ENCODE measurements around the gene GCKR.

GCKR gene

GRCh38 chr2:27471961-27472360, 24.7 kb upstream of the GCKR start:
- TF ChIP-seq CTCF (IDR thresholded peaks at IDR 0.05; ENCODE audit: unreplicated experiment in 3 of 3), result no peak
- Mint-ChIP-seq H3K36me3 (ENCODE audit: low read depth) (peaks cover 47% of the 10 kb centered on the region), H3K4me3 (no peak overlapping the region), H3K27me3 (ENCODE audit: low read depth) (no peaks in the 10 kb centered on the region), H3K9me3 (no peaks in the 10 kb centered on the region), H3K27ac (no peak overlapping the region), H3K4me1 (no peaks in the 10 kb centered on the region)

- Mint-ChIP-seq H3K27ac (no peak overlapping the region), H3K4me3 (peak overlapping the region in 2 of 3 experiments; percentile 1 to 55), H3K36me3 (ENCODE audit: low read depth) (peaks cover 35% of the 10 kb centered on the region), H3K4me1 (peaks cover 18% of the 10 kb centered on the region), H3K9me3 (no peaks in the 10 kb centered on the region), H3K27me3 (ENCODE audit: low read depth) (no peaks in the 10 kb centered on the region)
- no peak for TF ChIP-seq CTCF (IDR thresholded peaks at IDR 0.05; ENCODE audit: unreplicated experiment in 3 of 3)
Observed at GRCh38 chr2:27485496-27485895, 11.1 kb upstream of the GCKR start.

GRCh38 chr2:27489118-27489497, 7.5 kb upstream of the GCKR start:
- Mint-ChIP-seq H3K4me1 (peaks cover 18% of the 10 kb centered on the region), H3K4me3 (peak overlapping the region; percentile 91 to 96 (median 96)), H3K36me3 (ENCODE audit: low read depth) (peaks cover 11% of the 10 kb centered on the region), H3K27ac (peak overlapping the region; percentile 43 to 83 (median 83)), H3K9me3 (no peaks in the 10 kb centered on the region), H3K27me3 (ENCODE audit: low read depth) (peaks cover 4% of the 10 kb centered on the region)
- no peak for TF ChIP-seq CTCF (IDR thresholded peaks at IDR 0.05; ENCODE audit: unreplicated experiment in 3 of 3)

- Mint-ChIP-seq H3K36me3 (ENCODE audit: low read depth) (peaks cover 9% of the 10 kb centered on the region), H3K27me3 (ENCODE audit: low read depth) (peaks cover 4% of the 10 kb centered on the region), H3K27ac (peak within 1 kb of the TSS; percentile 43 to 83 (median 83)), H3K4me1 (peaks cover 18% of the 10 kb centered on the region), H3K4me3 (peak within 1 kb of the TSS; percentile 91 to 96 (median 96)), H3K9me3 (no peaks in the 10 kb centered on the region)
- TF ChIP-seq CTCF (IDR thresholded peaks at IDR 0.05; ENCODE audit: unreplicated experiment in 3 of 3), result no peak
Observed at GRCh38 chr2:27489498-27490397, 6.9 kb upstream of the GCKR start, which contains the start of gene IFT172. Gene IFT172, minus strand, starts transcription at chr2:27489743. Its CDS starts 90 bp downstream, at chr2:27489653.

GRCh38 chr2:27492557-27492956, 4.1 kb upstream of the GCKR start:
- TF ChIP-seq CTCF (IDR thresholded peaks at IDR 0.05; ENCODE audit: unreplicated experiment in 3 of 3), result no peak
- Mint-ChIP-seq H3K27ac (no peak overlapping the region), H3K4me1 (peaks cover 25% of the 10 kb centered on the region), H3K36me3 (ENCODE audit: low read depth) (no peaks in the 10 kb centered on the region), H3K4me3 (peak overlapping the region; percentile 22 to 49 (median 25)), H3K27me3 (ENCODE audit: low read depth) (peaks cover 28% of the 10 kb centered on the region), H3K9me3 (no peaks in the 10 kb centered on the region)

GRCh38 chr2:27493948-27494283, 2.7 kb upstream of the GCKR start:
- TF ChIP-seq CTCF (IDR thresholded peaks at IDR 0.05; ENCODE audit: unreplicated experiment in 3 of 3), result no peak
- no peak overlapping the region for H3K27ac Mint-ChIP-seq
- no peaks in the 10 kb centered on the region for H3K9me3 Mint-ChIP-seq
- peak overlapping the region; percentile 75 to 85 (median 82) for H3K4me3 Mint-ChIP-seq
- H3K27me3 Mint-ChIP-seq (ENCODE audit: low read depth), result peaks cover 41% of the 10 kb centered on the region
- no peaks in the 10 kb centered on the region for H3K36me3 Mint-ChIP-seq (ENCODE audit: low read depth)
- H3K4me1 Mint-ChIP-seq, result peaks cover 19% of the 10 kb centered on the region

All from nephron (organoid).